ENCODE results near the gene CNDP1.
"Not testable (repeated sequence)": the region's sequence is repeated elsewhere in the genome, so short reads cannot be mapped to it uniquely, and the experiment has no call there.

The CNDP1 gene

DNA sequence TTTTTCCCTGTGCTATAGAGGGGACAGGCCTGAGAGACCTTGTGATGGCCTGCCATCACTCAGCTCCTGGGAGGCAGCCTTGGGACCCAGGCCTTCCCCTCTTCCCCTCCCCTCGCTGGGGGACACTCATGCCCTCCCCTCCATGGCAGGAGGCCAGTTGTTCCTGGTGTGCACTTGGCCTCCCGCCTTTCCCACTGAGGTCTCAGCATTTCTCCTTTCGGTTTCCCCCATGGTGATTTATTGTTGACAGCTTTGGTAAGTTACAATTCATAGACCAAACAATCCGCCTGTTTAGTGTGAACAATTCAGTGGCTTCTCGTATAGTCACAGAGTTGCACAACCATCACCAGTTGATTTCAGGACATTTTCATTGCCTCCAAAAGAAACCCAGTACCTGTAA lies 10.2 kb upstream of the CNDP1 start:
- TF ChIP-seq, protein P1, sequence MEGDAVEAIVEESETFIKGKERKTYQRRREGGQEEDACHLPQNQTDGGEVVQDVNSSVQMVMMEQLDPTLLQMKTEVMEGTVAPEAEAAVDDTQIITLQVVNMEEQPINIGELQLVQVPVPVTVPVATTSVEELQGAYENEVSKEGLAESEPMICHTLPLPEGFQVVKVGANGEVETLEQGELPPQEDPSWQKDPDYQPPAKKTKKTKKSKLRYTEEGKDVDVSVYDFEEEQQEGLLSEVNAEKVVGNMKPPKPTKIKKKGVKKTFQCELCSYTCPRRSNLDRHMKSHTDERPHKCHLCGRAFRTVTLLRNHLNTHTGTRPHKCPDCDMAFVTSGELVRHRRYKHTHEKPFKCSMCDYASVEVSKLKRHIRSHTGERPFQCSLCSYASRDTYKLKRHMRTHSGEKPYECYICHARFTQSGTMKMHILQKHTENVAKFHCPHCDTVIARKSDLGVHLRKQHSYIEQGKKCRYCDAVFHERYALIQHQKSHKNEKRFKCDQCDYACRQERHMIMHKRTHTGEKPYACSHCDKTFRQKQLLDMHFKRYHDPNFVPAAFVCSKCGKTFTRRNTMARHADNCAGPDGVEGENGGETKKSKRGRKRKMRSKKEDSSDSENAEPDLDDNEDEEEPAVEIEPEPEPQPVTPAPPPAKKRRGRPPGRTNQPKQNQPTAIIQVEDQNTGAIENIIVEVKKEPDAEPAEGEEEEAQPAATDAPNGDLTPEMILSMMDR (IDR thresholded peaks at IDR 0.05; ENCODE audit: low read length): no peak
- no peak for TF ChIP-seq EZH2phosphoT487 (IDR thresholded peaks at IDR 0.05; ENCODE audit: low read length)
- TF ChIP-seq EZH2 (optimal IDR thresholded peaks at IDR 0.05; ENCODE audit: low read depth, low read length): no peak
- peaks cover 3% of the 10 kb centered on the region; the same call in 1 of the 2 replicates for H3F3A ChIP-seq (ENCODE audit: insufficient read depth, low read length)
- no peaks in the 10 kb centered on the region for H3K27me3 ChIP-seq (replicated peaks; ENCODE audit: insufficient read depth, low read length)
- no peak overlapping the region for H3K4me2 ChIP-seq (ENCODE audit: low read depth, low read length)
- H2AFZ ChIP-seq (ENCODE audit: low read length): no peak overlapping the region
- no peak overlapping the region for H3K9ac ChIP-seq (ENCODE audit: low read length)
- H3K4me1 ChIP-seq (ENCODE audit: low read length): peaks cover 16% of the 10 kb centered on the region
- no peaks in the 10 kb centered on the region for H3K9me2 ChIP-seq (replicated peaks; ENCODE audit: insufficient read depth, low read length)
- H3K36me3 ChIP-seq (replicated peaks; ENCODE audit: insufficient read depth, low read length): no peaks in the 10 kb centered on the region
- H3K79me2 ChIP-seq (ENCODE audit: low read length): no peaks in the 10 kb centered on the region
- no peak for DNase-seq
- no peaks in the 10 kb centered on the region for H3K9me3 ChIP-seq (replicated peaks; ENCODE audit: insufficient read depth, low read length)
- no peaks in the 10 kb centered on the region for H4K20me1 ChIP-seq (ENCODE audit: insufficient read depth, low read length)
- H3K4me3 ChIP-seq (ENCODE audit: low read length): no peak overlapping the region
- H3K27ac ChIP-seq (ENCODE audit: low read length): no peak overlapping the region

DNA sequence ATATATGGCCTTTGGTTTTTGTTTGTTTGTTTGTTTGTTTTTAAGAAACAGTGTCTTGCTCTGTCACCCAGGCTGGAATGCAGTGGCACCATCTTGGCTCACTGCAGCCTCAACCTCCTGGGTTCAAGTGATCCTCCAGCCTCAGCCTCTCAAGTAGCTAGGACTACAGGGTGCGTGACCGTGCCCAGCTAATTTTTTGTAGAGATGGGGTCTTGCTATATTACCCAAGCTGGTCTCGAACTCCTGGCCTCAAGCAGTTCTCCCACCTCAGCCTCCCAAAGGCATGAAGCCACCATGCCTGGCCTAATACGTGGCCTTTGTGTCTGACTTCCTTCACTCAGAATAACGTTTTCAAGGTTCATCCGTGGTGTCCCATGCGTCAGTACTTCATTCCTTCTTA lies 9.4 kb upstream of the CNDP1 start:
- H3K27me3 ChIP-seq (replicated peaks; ENCODE audit: insufficient read depth, low read length); H3K36me3 ChIP-seq (replicated peaks; ENCODE audit: insufficient read depth, low read length); H2AFZ ChIP-seq (ENCODE audit: low read length); H3K27ac ChIP-seq (ENCODE audit: low read length); H3K4me2 ChIP-seq (ENCODE audit: low read depth, low read length); H3F3A ChIP-seq (ENCODE audit: insufficient read depth, low read length); H3K9ac ChIP-seq (ENCODE audit: low read length); H4K20me1 ChIP-seq (ENCODE audit: insufficient read depth, low read length); H3K79me2 ChIP-seq (ENCODE audit: low read length); DNase-seq; H3K4me3 ChIP-seq (ENCODE audit: low read length); H3K9me3 ChIP-seq (replicated peaks; ENCODE audit: insufficient read depth, low read length); H3K9me2 ChIP-seq (replicated peaks; ENCODE audit: insufficient read depth, low read length): not testable (repeated sequence)
- peaks cover 22% of the 10 kb centered on the region for H3K4me1 ChIP-seq (ENCODE audit: low read length)

GRCh38 chr18:74525741-74526140 lies 8.6 kb upstream of the CNDP1 start:
- no peaks in the 10 kb centered on the region for H3K79me2 ChIP-seq (ENCODE audit: low read length)
- TF ChIP-seq EZH2phosphoT487 (IDR thresholded peaks at IDR 0.05; ENCODE audit: low read length) (no peak), EZH2 (optimal IDR thresholded peaks at IDR 0.05; ENCODE audit: low read depth, low read length) (no peak)
- TF ChIP-seq, protein P1 (IDR thresholded peaks at IDR 0.05; ENCODE audit: low read length): no peak
- H2AFZ ChIP-seq (ENCODE audit: low read length): no peak overlapping the region
- H3K9ac ChIP-seq (ENCODE audit: low read length): no peak overlapping the region
- H3K36me3 ChIP-seq (replicated peaks; ENCODE audit: insufficient read depth, low read length): no peaks in the 10 kb centered on the region
- no peaks in the 10 kb centered on the region for H3K9me3 ChIP-seq (replicated peaks; ENCODE audit: insufficient read depth, low read length)
- H3K27me3 ChIP-seq (replicated peaks; ENCODE audit: insufficient read depth, low read length): no peaks in the 10 kb centered on the region
- H3K4me2 ChIP-seq (ENCODE audit: low read depth, low read length): no peak overlapping the region
- no peak overlapping the region for H3K27ac ChIP-seq (ENCODE audit: low read length)
- H3K9me2 ChIP-seq (replicated peaks; ENCODE audit: insufficient read depth, low read length): no peaks in the 10 kb centered on the region
- peaks cover 22% of the 10 kb centered on the region for H3K4me1 ChIP-seq (ENCODE audit: low read length)
- DNase-seq: no peak
- H4K20me1 ChIP-seq (ENCODE audit: insufficient read depth, low read length): no peaks in the 10 kb centered on the region
- no peak overlapping the region for H3K4me3 ChIP-seq (ENCODE audit: low read length)
- peaks cover 3% of the 10 kb centered on the region; the same call in 1 of the 2 replicates for H3F3A ChIP-seq (ENCODE audit: insufficient read depth, low read length)

GRCh38 chr18:74526488-74526887 lies 7.8 kb upstream of the CNDP1 start:
- H4K20me1 ChIP-seq (ENCODE audit: insufficient read depth, low read length): no peaks in the 10 kb centered on the region
- peaks cover 22% of the 10 kb centered on the region for H3K4me1 ChIP-seq (ENCODE audit: low read length)
- H3K4me2 ChIP-seq (ENCODE audit: low read depth, low read length): no peak overlapping the region
- H3F3A ChIP-seq (ENCODE audit: insufficient read depth, low read length): peaks cover 3% of the 10 kb centered on the region; the same call in 1 of the 2 replicates
- DNase-seq: no peak
- no peaks in the 10 kb centered on the region for H3K79me2 ChIP-seq (ENCODE audit: low read length)
- no peak overlapping the region for H2AFZ ChIP-seq (ENCODE audit: low read length)
- H3K9me3 ChIP-seq (replicated peaks; ENCODE audit: insufficient read depth, low read length): no peaks in the 10 kb centered on the region
- no peak for TF ChIP-seq EZH2phosphoT487 (IDR thresholded peaks at IDR 0.05; ENCODE audit: low read length)
- H3K27me3 ChIP-seq (replicated peaks; ENCODE audit: insufficient read depth, low read length): no peaks in the 10 kb centered on the region
- no peak overlapping the region for H3K4me3 ChIP-seq (ENCODE audit: low read length)
- no peak overlapping the region for H3K9ac ChIP-seq (ENCODE audit: low read length)
- H3K27ac ChIP-seq (ENCODE audit: low read length): no peak overlapping the region
- no peaks in the 10 kb centered on the region for H3K36me3 ChIP-seq (replicated peaks; ENCODE audit: insufficient read depth, low read length)
- no peaks in the 10 kb centered on the region for H3K9me2 ChIP-seq (replicated peaks; ENCODE audit: insufficient read depth, low read length)
